Kidney (tissue), 14 donors: ENCODE results near the gene DCAF6. TPM values are rescaled to one million over a fixed set of nuclear protein-coding genes. Genes with fewer than 3 reads are reported as not detected.

Experiments
- DNase-seq, 5 donors: peaks; one replicate each; pipeline ENCODE4 v3.0.0-alpha.2; 2013 to 2020
- FAIRE-seq: peaks from 2 replicates; lab custom pipeline; 2012; peaks lifted over from hg19 to GRCh38; lab: Jason Lieb, UNC
- H3K27ac ChIP-seq, 2 donors: one replicate each; pipeline ENCODE4 v1.7.0; 2013; ENCODE audit warnings: low read depth in 2 of 2, low read length in 2 of 2, inconsistent platforms in 1 of 2
- H3K27me3 ChIP-seq: one replicate; pipeline ENCODE4 v1.7.1; 2013; ENCODE audit warnings: low read length, inconsistent platforms; ENCODE audit not compliant: control insufficient read depth, insufficient read depth
- H3K36me3 ChIP-seq, 3 donors: one replicate each; pipeline versions ENCODE4 v1.7.0 to v1.7.1; 2013; ENCODE audit warnings: low read length in 3 of 3, control low read depth in 1 of 3, inconsistent platforms in 1 of 3; ENCODE audit not compliant: insufficient read depth in 3 of 3, control insufficient read depth in 2 of 3
- H3K4me1 ChIP-seq, 3 donors: one replicate each; pipeline versions ENCODE4 v1.7.0 to v1.7.1; 2013; ENCODE audit warnings: low read length in 3 of 3, inconsistent platforms in 1 of 3, low read depth in 1 of 3; ENCODE audit not compliant: control insufficient read depth in 2 of 3, insufficient read depth in 2 of 3
- H3K4me3 ChIP-seq, 3 donors: one replicate each; pipeline versions ENCODE4 v1.7.0 to v1.8.1; 2013; ENCODE audit warnings: low read length in 3 of 3, control low read depth in 1 of 3, inconsistent platforms in 1 of 3
- H3K9ac ChIP-seq, 3 donors: one replicate each; pipeline versions ENCODE4 v1.7.0 to v1.7.1; 2013; ENCODE audit warnings: low read length in 3 of 3, control low read depth in 1 of 3, inconsistent platforms in 1 of 3
- H3K9me3 ChIP-seq, 3 donors: one replicate each; pipeline versions ENCODE4 v1.7.0 to v1.7.1; 2013; ENCODE audit warnings: low read length in 3 of 3, control low read depth in 1 of 3, inconsistent platforms in 1 of 3; ENCODE audit not compliant: control insufficient read depth in 2 of 3, insufficient read depth in 1 of 3
- intact Hi-C: fragments of 100-400 bp; cut with DNase I; formaldehyde crosslinking; loops from one replicate; pipeline ENCODE4 v1.11.1; 2022
- polyA plus RNA-seq: library from polyadenylated mRNA; stranded (reverse); fragments of 350-450 nt; fragmentation: Illumina TruSeq; extraction: RNeasy Lipid Tissue Mini Kit (QIAGEN cat#74804); gene quantifications from one replicate; pipeline ENCODE4 v1.2.3, GENCODE V29; 2014; ENCODE audit warnings: low read depth, low replicate concordance; ENCODE audit not compliant: insufficient read depth
- total RNA-seq: library from RNA; stranded (reverse); fragmentation: NEBNext Ultra II Directional; extraction: Animal tissue kit (Norgen Biotek cat#: 25700); gene quantifications from one replicate; pipeline ENCODE4 v1.2.1, GENCODE V29; 2021
- TF ChIP-seq, protein P1 (sequence below): IDR thresholded peaks from 3 replicates; pipeline ENCODE4 v1.5.1; 2012; ENCODE audit warnings: mild to moderate bottlenecking, moderate library complexity, borderline replicate concordance; ENCODE audit not compliant: insufficient read depth; ENCODE audit errors: extremely low read depth
- donor health status: control.
- donor health status: control.
- donor health status: control.
- donor health status: control.
- donor health status: control.
- donor health status: DM: yes; HTN: yes; CAD: no.
- donor health status: Normal renal cell carcinoma (clear cell type).

Gene DCAF6
- total and polyA plus RNA-seq, 2 donors from 2014 or later: 30.8 to 58.8 TPM

DNA sequence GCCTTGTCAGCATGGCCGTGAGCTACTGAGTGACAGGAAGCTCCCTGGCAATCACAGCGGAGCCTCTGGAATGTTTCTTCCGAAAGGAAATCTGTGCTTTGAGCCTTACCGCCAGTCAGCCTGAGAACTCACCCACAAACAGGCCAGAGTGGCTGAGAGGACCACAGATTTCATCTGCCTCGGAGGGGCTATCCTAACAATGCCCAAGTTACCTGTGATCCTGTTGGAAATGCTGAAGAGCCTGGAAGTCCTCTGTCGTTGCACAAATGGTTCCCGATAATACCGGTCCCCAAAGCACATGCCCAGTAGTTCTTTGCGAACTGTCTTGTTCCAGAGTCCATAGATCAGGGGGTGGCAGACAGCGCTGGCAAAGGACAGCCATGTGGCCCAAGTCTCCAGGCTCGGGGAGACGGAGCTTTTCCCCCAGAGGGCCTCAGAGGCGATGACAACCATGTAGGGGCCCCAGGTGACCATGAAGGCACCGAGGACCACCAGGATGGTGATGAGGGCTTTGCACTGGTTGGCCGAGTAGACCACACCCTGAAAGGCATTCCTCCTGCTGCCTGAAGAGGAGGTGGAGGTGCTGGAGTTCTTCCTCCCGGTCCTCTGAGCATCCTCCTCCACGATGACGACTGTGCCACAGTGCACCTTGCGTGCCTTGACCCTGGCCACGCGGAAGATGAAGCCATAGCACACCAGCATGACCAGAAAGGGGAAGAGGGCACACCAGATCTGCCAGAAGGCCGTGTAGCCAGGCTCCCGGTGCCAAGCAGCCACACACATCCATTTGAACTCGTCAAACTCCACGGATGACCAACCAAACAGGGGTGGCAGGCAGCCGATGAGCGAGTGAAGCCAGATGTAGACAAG lies 160.0 kb downstream of the DCAF6 start:
- no peak overlapping the region for H3K27ac ChIP-seq
- intact Hi-C loops: no loop called here
- H3K4me1 ChIP-seq: no peaks in the 10 kb centered on the region
- DNase-seq: no peak
- no peaks in the 10 kb centered on the region for H3K27me3 ChIP-seq
- TF ChIP-seq, protein P1, sequence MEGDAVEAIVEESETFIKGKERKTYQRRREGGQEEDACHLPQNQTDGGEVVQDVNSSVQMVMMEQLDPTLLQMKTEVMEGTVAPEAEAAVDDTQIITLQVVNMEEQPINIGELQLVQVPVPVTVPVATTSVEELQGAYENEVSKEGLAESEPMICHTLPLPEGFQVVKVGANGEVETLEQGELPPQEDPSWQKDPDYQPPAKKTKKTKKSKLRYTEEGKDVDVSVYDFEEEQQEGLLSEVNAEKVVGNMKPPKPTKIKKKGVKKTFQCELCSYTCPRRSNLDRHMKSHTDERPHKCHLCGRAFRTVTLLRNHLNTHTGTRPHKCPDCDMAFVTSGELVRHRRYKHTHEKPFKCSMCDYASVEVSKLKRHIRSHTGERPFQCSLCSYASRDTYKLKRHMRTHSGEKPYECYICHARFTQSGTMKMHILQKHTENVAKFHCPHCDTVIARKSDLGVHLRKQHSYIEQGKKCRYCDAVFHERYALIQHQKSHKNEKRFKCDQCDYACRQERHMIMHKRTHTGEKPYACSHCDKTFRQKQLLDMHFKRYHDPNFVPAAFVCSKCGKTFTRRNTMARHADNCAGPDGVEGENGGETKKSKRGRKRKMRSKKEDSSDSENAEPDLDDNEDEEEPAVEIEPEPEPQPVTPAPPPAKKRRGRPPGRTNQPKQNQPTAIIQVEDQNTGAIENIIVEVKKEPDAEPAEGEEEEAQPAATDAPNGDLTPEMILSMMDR: no peak
- no peak overlapping the region for H3K9ac ChIP-seq
- FAIRE-seq: no peak
- H3K9me3 ChIP-seq: no peaks in the 10 kb centered on the region
- H3K36me3 ChIP-seq: no peaks in the 10 kb centered on the region
- H3K4me3 ChIP-seq: no peak overlapping the region

DNA sequence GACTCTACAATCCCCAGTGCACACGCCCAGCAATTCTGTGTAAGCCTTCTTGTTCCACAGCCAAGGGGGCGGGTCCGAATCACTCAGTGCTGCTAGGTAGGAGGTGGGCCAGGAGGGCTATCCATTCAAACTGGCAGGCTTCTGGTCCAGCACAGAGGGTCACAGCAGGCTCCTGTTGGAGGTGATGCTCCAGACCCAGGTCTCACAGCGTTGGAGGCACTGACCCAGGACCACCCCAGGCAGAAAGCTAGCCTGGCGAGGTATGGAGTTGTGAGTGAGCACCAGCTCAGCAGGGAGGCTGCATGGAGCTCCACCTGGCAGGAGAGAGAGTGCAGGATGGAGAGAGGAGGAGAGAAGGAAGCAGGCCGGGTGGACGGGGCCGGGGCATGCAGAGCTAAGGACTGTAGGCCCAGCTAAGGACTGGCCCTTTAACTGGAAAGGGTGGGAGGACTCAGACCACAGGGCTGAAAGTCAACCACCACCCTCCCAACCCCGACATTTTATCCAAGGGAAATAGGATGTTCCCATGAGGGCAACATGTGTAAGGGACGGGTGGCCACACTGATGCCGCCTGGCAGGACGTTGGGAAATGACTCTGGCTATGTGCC lies 161.5 kb downstream of the DCAF6 start:
- no peaks in the 10 kb centered on the region for H3K4me1 ChIP-seq
- H3K27me3 ChIP-seq: no peaks in the 10 kb centered on the region
- H3K4me3 ChIP-seq: no peak overlapping the region
- no peak overlapping the region for H3K27ac ChIP-seq
- intact Hi-C loops: no loop called here
- H3K9me3 ChIP-seq: no peaks in the 10 kb centered on the region
- TF ChIP-seq, protein P1: no peak
- no peak overlapping the region for H3K9ac ChIP-seq
- DNase-seq (no peak), FAIRE-seq (no peak)
- H3K36me3 ChIP-seq: no peaks in the 10 kb centered on the region

DNA sequence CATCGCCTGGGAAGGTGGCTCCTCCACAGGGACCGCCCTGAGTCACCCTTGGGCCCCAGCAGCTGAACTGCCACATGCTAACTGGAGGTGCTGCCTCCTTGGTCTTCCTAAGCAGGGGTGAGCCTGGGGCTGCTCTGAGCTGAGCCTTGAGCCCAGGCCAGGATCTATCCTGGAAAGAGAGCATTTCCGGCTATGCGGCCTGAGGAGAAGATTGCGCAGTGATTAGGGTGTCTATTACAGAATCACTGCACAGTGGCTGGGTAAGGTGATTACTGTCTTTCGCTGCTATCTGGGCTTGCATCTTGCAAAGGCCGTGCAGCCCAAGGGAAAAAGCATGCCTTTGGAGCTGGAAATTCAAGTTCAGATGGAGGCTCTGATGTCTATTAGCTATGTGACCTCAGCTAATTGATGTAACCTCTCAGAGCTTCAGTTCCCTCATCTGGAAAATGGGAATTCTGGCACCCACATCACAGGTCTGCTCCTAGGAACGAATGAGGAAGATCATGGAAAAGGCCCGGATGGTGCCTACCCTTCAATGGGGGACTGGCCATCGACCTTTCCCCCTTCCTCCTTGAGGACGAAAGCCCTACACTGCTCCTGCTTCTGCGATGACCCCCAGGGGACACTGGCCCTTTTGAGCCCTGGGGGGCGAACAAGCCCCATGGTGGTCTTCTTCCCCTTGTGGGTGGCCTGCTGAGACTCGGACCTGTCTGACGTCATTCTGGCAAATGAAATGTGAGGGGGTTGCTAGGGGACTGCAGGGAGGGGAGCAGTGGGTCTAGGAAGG lies 162.2 kb downstream of the DCAF6 start:
- TF ChIP-seq, protein P1: no peak
- no peak overlapping the region for H3K4me3 ChIP-seq
- FAIRE-seq (no peak), DNase-seq (no peak)
- H3K27me3 ChIP-seq: no peaks in the 10 kb centered on the region
- intact Hi-C loops: no loop called here
- no peaks in the 10 kb centered on the region for H3K4me1 ChIP-seq
- no peak overlapping the region for H3K27ac ChIP-seq
- H3K9me3 ChIP-seq: no peaks in the 10 kb centered on the region
- no peak overlapping the region for H3K9ac ChIP-seq
- H3K36me3 ChIP-seq: no peaks in the 10 kb centered on the region
